Measurements from ENCODE around the gene PRELID2.

PRELID2 gene

DNA sequence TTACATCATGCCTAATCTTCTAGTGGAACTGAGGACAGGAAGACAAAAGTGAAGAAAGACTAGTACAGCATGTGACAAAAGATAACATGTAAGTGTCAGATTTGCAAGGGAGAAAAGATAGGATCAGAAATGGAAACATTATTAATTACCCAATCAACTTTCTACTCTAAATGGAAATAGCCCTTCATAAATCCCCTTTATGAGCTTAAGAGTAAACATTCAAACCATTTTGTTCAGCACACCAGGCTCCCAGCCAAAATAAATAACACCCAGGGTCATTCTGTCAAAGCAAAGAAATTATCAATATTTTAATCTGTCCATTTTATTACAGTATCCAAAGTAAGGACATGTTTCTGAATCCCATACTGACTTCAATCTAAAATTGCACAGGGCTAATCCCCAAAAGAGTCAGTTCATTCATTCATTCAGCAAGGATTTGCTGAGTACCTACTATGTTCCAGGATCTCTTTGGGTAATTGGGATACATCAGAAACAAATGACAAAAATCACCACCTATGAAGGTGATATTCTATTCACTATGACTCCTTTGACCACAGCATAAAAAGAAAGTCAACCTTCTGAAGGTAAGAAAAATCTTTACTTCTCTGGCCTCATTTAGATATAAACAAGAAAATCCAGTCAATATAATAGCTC lies 5.3 kb downstream of the PRELID2 start:
- peak; percentile 93 for DNase-seq (ENCODE audit: low read depth)
- TF ChIP-seq, protein P1, sequence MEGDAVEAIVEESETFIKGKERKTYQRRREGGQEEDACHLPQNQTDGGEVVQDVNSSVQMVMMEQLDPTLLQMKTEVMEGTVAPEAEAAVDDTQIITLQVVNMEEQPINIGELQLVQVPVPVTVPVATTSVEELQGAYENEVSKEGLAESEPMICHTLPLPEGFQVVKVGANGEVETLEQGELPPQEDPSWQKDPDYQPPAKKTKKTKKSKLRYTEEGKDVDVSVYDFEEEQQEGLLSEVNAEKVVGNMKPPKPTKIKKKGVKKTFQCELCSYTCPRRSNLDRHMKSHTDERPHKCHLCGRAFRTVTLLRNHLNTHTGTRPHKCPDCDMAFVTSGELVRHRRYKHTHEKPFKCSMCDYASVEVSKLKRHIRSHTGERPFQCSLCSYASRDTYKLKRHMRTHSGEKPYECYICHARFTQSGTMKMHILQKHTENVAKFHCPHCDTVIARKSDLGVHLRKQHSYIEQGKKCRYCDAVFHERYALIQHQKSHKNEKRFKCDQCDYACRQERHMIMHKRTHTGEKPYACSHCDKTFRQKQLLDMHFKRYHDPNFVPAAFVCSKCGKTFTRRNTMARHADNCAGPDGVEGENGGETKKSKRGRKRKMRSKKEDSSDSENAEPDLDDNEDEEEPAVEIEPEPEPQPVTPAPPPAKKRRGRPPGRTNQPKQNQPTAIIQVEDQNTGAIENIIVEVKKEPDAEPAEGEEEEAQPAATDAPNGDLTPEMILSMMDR (IDR thresholded peaks at IDR 0.05; ENCODE audit: control insufficient read depth, extremely low read depth, insufficient read depth), result no peak
- no peak overlapping the region for H3K4me3 ChIP-seq (ENCODE audit: low read depth, low read length)

DNA sequence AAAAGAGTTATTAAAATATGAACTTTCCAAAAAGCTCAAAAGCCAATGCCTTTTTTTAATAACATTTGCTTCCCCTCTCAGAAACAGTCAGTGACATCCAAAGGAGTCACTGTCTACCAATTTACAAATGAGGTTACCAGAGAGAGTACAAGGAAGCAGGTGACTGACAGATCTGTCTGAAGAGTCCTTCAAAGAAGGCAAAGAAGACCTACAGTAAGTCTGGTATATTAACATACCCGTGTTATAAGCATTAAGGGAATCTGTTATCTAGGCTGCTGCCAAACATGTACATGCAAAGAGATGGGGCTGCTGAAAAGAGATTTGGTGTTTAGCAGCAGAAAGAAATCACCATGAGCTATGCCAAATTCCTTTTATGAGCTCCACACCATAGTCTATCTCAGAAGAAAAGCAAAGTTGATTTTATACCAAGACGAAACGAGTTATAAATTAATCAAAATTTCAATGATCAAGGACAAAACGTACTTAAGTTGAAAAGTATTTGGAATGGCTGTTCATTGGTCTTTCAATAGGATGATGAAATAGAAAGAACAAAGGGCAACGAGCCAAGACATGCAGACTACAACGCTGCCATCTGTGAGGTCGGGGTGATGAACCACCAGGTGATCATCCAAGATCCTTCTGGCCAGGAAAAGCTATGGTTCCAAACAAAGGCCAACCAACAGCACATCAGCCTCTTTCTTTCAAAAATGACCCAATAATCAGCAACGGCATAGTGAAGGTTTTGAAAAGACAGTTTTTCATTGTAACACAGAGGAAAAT lies 8.1 kb downstream of the PRELID2 start:
- TF ChIP-seq, protein P1 (IDR thresholded peaks at IDR 0.05; ENCODE audit: control insufficient read depth, extremely low read depth, insufficient read depth), result no peak
- no peak for DNase-seq (ENCODE audit: low read depth)
- no peak overlapping the region for H3K4me3 ChIP-seq (ENCODE audit: low read depth, low read length)

DNA sequence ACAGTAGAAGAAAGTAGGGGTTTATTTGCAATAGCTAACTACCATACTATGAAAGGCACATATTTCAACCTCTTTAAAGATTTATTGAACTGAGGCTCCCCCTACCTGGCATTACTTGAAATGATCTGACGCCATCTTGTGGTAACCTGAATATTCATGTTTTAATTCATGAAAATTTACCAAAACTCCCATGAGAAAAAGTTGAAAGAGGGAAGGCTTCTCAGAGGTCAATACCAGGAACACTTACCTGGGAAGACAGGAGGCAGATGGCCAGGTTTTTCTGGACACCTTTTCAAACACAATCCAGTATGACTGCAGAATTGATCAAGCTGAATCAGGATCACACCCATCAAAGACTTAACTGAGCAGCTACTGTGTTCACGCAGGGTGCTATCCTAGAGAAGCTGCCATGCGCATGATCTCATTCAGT lies 9.4 kb downstream of the PRELID2 start:
- no peak for DNase-seq (ENCODE audit: low read depth)
- TF ChIP-seq, protein P1 (IDR thresholded peaks at IDR 0.05; ENCODE audit: control insufficient read depth, extremely low read depth, insufficient read depth), result peak; percentile 77
- no peak overlapping the region for H3K4me3 ChIP-seq (ENCODE audit: low read depth, low read length)

DNA sequence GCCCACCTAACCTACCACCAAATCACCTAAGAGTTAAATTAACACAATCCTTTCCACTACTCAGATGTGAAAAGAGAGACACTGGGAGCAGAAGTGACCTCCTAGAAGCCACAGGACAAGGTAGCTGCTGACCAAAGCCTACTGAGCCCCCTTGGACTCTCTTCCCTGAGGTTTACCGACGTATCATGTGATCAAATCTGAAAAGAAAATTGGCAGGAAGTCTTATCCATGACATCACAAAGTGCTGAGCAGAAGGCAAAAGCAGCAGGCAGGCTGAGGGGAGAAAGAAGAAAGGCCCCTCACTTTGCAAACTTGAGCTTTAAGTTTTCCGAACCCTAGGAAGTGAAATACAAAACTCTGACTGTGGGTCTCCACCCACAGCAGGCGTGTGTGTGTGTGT lies 11.1 kb downstream of the PRELID2 start:
- H3K4me3 ChIP-seq (ENCODE audit: low read depth, low read length), result no peak overlapping the region
- TF ChIP-seq, protein P1 (IDR thresholded peaks at IDR 0.05; ENCODE audit: control insufficient read depth, extremely low read depth, insufficient read depth), result no peak
- no peak for DNase-seq (ENCODE audit: low read depth)

DNA sequence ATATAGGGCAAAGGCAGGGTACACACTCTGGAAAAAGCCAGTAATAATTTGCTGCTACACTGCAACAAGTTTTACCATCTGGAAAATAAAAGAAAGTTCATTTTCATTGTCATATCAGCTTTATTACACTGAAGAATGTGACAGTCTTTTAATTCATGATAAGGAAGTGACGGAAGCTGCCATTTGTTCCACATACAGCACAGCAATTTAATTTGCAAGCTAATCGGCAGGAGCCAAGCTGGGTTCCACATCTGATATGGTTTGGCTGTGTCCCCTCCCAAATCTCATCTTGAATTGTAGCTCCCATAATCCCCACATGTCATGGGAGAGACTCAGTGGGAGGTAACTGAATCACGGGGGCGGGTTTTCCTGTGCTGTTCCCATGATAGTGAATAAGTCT lies 16.5 kb downstream of the PRELID2 start:
- no peak overlapping the region for H3K4me3 ChIP-seq (ENCODE audit: low read depth, low read length)
- DNase-seq (ENCODE audit: low read depth), result no peak
- TF ChIP-seq, protein P1 (IDR thresholded peaks at IDR 0.05; ENCODE audit: control insufficient read depth, extremely low read depth, insufficient read depth), result no peak

DNA sequence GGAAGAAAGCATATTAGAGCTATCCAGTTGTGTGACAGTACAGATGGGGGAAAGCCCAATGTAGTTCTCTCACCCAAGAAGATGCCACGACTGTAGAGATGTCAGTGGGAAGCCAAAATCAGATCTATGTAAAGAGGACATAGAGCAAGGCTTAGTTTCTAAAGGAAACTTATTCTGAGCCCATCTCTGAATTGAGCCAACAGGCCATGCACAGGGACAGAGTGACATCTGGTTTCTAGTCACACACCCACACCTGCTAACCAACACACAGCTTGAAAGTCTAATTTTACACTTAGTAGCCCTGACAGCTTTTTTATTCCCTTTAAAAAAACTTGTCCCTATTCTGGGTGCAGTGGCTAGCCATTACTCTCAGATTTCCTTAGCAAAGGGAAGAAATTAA lies 22.3 kb downstream of the PRELID2 start:
- TF ChIP-seq, protein P1 (IDR thresholded peaks at IDR 0.05; ENCODE audit: control insufficient read depth, extremely low read depth, insufficient read depth), result no peak
- no peak overlapping the region for H3K4me3 ChIP-seq (ENCODE audit: low read depth, low read length)
- DNase-seq (ENCODE audit: low read depth), result no peak

Data from LNCaP clone FGC (cell line).